HG02623 (cell line): Measurements from ENCODE around the gene SRRM2.

Source experiments
- ATAC-seq: cut with Tn5 transposase; IDR thresholded peaks from one replicate; pipeline ENCODE4 v1.9.1; 2021; ENCODE audit warnings: moderate library complexity; ENCODE audit not compliant: unreplicated experiment

Gene SRRM2

DNA sequence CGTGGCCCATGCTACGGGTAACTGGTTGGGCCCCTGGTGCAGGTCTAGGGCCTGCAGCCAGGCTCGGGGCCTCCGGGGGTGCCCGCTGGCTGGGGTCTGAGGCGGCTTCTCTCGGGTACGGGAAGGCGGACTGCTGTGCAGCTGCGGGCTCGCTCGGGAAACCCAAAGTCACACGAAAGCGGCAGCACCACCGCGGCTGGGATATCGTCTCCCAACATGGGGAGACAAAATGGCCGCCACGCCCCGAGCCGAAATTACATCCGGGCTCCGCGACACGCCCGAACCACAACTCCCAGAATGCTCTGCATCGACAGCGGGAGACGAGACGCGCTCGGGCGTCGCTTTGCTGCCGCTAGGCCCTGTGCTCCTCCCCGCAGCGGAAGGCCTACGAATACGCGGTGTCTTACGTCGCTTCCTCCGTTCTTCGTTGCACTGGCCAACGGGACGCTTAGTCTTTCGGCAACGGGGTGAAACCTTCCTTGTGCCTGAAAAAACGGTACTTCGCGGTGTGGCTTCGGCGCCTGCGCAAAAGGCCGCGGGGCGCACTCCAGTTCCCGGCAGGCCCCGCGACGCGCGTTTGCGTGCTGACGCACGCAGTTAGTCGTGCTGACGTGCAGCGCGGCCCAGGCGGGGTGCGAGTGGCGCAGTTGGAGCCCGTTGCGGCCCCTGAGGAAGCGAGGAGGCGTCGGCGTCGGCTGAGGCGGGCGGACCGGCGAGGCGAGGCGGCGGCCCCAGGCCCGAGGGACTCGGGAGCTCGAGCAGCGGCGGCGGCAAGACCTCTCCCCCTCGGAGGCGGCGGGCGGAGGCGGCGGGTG lies at the start of gene SRRM2:
Gene SRRM2 (plus strand): TSS at position 604 of the 815 bp plus-strand sequence. CDS start 3,727 bp downstream, outside the sequence.
- peak; percentile 82 for ATAC-seq

DNA sequence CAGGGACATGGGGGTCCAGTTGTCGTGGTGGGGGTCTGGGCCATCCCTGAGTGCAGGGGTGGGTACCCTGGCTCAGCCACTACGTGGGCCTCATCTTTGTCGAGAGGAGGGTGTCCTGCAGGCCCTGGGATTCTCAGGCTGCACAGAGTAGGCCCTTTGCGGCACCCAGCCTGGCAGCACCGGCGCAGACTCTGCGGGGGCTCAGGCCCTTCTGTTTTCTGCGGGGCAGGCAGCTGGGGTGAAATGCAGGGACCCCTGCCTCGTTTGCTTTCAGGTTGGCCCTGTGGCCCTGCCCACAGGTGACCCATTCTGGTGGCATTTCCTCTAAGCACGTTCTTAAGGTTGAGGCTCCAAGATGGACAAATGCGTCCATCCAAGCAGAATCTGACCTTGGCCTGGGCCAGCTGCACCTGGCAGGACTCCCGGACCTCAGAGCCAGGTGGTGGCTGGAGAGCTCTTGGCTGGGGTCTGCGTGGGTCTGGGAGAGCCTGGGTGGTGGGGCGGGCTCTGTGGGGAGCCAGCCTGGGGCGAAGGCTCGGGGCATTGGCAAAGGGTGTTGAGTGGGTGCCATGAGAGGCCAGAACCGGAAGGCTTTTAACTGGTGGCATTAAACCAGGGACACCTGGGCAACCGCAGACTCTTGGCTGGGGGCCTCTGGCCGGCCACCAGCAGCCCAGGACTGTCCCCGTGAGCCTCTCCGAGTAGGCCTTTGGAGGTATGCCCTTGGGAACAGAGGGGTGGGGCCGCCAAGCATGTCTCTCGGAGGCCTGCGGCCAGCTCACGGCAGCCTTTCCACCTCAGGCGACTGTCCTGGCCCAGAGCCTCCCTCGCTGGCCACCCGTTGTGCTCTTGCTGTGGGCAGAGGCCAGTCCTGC lies 49.3 kb upstream of the SRRM2 start:
- ATAC-seq = no peak

DNA sequence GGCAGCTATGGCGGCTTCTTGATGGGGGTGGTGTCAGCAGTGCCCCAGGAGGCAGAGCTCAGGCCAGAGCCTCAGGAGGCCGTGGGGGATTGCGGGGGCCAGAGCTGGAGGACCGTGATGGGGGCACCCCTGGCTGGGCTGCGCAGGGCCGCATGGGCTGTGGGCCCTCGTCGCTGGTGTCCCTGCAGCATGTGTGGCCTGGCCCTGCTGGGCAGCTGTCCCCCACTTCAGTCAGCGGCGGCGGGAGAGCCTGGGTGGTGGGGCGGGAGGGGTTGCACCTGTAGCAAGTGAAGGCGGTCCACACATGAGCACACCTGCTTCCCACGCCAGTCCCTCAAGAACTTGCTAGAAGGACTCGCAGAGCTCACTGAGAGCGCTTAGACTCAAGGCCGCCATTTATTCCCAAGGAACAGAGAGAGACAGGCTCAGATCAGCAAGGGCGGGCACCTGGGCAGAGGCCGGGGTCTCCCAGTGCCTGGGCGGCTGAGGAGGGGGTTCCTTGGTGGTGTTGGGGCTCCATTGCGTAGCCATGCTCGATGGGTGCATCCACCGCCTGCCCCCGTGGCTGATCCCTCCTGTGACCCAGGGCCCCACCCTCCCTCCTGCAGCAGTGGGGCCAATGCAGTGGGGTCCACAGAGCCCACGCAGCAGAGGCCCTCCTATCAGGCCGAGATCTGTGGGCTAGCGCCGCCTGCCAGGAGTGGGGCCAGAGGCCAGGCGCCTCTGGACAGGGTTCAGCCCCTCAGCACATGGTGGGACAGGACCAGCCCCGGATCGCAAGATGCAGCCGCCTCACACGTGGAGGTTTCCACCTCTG lies 48.1 kb upstream of the SRRM2 start:
- ATAC-seq = no peak

DNA sequence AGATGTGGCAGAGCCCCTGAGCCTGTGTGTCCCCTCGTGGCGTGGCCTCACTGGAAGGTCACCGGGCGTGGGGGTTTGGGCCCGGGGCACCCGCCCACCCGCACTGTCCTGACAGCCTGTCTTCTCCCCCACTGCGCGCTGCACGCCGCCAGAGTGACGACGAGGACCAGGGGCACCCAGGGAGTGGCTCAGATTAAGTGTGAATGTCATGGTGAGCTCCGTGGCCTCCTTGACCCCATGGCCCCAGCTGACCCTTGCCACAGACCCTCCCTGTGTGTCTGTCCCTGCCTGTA lies 47.5 kb upstream of the SRRM2 start:
- no peak for ATAC-seq

DNA sequence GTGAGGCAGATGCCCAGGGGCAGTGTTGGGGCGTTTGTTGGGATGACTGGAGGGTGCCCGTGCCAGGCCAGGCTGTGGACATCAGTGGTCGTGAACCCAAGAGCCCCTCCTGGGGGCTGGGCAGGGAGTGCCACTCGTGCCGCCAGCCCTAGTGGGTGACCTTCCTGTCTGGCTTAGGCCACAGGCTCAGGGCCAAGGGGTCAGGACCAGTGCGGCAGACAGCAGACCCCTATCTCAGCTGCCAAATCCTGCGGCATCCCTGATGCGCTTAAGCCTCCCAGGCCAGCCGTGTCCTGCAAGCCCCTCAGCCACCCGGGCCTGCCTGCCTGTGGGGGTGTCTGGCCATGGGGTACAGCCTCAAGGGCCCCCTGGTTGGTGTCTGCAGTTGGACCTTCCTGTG lies 47.1 kb upstream of the SRRM2 start:
- no peak for ATAC-seq

DNA sequence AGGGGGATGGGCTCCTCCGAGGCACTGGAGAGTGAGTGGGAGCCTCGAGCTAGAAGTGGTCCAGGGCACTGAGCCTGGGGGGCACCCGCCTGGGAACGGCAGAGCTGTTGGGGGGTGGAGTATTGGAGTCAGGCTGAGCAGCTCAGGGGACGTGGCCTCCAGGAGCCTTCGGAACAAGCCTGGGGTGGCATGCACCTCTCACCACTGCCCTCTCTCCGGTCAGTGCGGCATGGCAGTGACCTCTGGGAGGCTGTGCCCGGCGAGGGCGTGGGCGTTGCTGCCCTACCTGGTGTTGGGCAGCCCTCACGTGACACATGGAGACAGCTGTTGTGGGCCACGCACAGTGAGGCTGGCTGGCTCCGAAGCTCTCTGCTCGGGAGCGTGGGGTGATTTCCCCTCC lies 46.4 kb upstream of the SRRM2 start:
- no peak for ATAC-seq

DNA sequence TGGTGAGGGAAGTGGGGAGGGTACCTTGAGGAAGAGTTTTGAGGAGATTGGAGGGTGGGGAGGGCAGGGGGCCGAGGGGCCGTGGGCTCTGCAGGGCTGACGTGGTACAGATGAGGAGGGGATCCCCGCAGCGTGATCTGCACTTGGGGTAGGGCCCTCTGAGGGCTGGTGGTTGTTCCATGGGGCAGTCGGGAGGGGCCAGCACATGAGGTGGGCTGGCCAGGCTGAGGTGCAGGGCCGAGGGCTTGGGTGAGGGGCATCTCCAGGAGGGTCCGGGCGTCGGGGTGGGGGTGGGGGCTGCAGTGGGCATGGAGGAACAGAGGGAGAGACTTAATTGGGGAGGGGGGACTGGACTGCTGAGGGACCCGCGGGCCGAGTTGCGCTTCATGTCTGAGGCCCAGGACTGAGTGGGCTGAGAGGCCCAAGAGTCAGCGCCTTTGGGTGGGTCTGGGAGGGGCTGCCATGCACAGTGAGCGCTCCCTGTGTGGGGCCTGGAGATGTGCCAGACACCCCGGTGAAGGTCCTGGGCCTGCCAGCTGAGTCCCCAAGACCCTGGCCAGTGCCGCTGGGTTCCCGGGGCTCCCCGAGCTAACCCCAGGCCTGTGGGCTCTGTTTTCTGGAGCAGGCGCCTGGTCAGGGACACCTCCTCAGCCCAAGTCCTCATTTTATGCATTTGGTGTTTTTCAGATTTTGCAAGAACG lies 45.7 kb upstream of the SRRM2 start:
- ATAC-seq = no peak

DNA sequence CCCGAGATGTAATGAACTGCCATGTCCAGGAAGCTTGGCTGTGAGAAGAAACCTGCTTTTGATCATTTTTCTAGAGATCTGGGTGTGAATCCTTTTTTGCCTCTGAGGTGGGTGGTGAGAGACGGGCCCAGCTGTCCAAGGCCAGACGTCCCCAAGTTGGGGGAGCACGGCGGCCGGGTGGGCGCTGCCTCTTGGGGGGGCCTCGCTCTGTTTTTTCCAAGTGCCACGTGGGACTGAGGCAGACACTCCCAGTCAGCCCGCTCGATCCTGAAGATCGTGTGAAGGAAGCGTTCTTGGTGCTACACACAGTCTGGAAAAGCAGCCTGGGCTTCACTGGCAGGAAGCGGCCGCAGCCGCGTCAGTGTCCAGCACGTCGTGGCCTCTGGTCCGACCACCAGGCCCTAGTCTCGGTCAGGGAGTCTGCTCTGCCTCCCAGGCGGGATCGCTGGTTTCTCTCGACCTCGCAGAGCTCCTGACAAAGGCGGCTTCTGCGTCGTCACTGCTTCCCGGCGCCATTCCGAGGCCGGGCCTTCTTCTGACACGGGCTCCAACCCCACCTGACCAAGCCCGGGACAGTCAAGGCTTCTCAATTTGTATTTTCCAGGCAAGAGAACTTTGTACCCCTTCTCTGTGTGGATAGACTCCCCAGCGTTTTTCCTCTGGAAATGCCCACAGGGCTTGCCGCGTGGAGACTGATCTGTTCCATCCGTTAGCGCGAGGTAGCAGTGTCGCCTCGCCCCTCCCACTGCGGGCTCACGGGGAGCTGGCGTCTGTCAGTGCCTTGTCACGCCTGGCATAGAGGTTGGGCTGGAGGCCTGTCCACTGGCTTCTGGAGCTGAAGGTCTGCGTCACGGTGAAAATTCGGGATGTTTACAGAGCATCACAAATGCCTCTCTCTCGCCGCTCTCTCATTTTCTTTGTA lies 44.8 kb upstream of the SRRM2 start:
- ATAC-seq = no peak

DNA sequence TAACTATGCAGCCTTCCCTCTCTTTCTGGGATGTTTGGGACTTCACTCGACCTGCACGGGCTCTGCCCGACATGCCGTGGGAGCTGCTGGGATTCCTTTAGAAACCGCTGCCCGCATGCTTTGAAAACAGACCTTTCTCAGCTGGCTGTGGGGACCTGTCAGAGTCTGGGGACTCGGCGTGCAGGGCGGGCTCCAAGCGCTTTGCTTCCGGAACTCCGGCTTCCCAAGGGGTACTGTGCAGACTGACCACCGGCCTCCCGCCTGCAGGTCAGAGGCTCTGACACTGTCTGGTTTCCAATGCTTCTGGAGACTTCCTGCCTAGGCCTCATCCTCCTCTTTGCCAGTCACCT lies 44.2 kb upstream of the SRRM2 start:
- no peak for ATAC-seq

DNA sequence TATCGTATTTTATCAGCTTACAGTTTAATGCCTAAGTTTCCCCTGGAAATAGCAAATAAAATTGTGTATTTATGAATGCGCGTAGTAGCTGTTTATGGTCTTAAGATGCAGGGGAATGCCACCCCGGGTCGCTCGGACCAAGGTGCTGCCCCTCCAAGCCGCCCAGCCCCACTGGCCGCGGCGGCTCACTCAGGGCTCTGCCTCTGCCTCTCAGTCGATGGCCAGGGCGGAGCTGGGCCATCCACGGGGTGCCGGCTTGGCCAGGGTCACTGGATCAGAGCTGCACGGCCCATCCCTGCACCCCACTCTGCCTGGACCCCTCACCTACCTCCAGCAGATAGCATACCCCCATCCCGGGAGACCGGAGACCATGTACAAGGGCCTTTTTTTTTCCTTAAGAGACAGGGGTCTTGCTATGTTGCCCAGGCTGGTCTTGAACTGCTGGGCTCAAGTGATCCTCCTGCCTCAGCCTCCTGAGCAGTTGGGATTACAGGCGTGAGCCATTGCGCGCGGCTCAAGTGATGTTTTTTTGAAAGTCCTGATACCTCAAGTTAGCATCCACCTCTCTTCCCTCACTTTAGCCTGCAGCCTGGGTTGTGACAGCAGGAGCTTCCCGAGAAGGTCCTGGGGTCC lies 43.4 kb upstream of the SRRM2 start:
- ATAC-seq = no peak

DNA sequence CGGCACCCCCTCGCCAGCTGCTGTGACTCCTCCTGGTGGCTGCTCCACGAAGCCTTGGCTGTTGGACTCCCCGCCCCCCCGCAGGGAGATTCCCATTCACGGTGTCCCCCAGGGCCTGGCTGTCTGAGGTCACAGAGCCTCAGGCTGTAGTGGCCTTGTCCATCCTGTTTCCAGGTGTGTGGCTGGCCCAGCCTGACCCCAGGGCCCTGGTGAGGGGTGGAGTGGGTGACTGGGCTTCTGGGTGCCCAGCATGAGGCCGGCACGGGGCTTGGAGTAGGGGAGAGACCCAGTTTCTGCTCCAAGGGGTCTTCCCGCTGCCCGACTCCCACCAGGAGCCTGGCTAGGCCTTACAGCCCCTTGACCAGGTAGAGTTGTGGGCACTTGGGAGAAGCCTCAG lies 42.9 kb upstream of the SRRM2 start:
- no peak for ATAC-seq

DNA sequence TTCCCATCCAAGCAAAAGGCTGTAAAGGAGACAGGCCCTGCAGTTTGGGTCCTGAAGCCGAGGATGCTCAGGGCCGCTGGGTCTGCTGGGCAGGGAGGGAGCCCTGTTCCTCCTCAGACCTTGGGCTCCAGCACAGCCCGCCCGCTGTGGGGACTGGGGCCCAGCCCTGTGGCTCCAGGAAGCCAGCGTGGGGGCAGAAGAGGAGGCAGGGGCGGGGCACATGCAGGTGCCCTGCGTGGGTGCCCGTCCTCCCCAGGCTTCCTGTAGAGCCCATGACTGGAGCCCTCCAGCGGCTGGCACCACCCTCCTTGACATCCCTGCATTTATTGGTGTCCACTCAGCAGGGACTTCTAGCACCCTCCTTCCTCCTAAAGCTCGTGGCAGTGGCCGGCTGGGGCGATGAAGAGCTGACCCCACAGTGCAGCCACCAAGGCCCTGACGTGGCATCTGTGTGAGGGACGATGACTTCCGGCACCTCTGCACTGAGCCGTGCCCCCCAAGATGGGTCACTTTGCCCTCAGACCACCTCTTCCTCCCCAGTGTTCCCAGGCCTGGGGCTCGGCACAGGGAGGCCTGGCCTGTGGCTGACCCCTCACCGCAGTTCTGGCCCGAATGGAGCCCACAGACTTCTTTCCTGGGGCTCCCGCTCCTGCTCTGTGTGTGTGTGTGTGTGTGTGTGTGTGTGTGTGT lies 42.3 kb upstream of the SRRM2 start:
- ATAC-seq = no peak

DNA sequence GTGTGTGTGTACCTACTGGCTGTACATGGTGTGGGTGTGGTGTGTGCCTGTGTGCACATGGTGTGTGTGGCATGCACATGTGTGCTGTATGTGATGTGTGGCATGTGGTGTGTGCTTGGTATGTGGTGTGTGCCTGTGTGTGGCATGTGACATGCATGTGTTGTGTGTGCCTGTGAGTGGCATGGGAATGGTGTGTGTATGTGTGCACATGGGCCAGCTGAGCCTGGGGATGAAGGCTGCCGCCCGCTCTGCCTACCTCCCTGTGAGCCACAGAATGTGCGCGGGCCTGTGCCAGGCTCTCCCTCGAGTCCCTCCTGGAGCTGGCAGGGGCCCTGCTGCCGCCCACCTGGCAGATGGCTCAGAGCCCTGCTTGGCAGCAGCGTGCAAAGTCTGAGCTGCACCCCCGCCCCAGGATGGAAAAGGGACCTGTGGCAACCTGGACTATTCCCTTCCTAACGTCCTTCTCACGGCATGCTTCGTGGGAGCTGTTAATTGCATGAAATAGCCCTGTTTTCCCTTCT lies 41.7 kb upstream of the SRRM2 start:
- no peak for ATAC-seq

DNA sequence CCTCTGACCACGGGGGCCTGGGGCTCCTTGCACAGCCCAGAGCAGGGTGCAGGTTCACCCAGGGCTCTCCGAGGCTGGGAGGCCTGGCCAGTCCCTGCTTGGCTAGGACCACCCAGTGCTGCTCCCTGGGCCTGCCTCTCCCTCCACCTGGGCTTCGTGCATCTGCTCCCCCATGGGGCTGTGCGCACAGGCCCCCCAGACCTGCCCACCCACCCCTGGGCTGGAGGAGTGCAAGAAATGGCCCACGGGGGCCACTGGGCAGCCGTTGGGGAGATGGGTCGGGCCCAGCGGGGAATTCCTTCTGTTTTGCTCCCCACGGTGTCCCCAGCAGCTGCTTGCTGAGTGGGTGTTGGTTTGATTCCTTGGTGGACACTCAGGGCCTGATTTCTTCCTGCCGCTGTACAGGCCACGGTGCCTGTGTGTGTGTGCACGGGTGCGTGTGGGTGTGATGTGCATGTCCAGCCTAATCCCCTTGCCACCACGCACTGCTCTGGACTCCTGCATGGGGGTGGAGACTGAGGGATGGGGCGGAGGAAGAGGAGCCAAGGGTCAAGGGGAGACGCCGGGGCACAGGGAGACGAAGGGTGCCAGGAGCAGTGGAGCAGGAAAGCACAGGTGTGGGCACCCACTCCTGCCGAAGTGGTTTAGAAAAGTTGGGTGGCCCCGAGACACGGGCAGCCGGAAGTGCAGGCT lies 40.9 kb upstream of the SRRM2 start:
- no peak for ATAC-seq

DNA sequence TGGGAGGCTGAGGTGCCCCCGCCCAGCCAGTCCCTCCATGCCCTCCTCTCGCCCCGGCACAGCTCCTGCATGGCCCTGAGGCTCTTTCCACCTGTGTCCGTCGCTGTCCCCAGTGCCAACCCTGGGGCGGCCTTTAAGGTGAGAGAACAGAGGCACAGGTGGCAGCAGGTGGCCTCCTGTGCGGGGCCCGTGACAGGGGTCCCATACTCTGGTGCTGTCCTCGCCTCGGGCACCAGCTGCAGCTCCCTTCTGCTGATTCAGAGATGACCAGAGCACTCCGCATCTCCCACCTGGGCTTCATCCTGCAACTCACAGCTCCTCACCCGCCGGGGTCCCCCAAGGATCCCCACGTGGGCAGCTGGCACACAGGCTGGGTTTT lies 40.4 kb upstream of the SRRM2 start:
- ATAC-seq = no peak

DNA sequence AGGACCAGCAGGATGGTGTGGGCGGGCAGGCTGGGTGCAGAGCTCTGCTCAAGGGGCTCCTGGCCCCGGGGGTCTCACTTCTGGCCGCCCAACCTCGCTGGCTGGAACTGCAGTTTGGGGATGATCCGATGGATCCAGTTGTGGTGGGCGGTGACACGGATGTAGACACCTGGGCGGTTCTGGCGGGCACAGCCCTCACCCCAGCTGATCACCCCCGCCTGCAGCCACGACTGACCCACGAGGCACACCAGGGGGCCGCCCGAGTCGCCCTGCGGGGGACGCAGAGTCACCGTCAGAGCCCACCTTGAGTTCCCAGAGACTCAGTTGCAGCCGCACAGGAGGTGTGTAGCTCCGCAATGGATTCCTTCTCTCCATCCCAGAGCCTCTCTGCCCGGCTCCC lies 39.9 kb upstream of the SRRM2 start:
- no peak for ATAC-seq

DNA sequence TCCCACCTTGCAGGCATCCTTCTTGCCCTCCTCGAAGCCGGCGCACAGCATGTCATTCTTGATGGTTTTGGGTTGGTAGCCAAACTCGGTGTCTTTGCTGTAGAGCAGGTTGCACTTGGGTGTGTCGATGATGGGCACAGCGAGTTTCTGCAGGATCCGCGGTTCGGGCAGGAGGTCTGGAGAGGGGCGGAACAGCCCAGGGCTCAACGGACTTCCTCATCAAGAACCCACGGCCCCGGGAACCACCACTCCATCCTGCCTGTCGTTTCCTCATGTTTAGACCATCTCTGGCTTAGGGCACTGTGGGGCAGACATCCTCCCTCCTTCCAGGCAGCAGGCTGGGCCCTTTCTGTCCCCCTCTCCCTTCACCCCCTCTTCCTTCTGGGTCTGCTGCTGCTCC lies 38.9 kb upstream of the SRRM2 start:
- no peak for ATAC-seq
